ENCODE results near the gene MAP4K2. TPM values are rescaled to one million over a fixed set of nuclear protein-coding genes. Genes with fewer than 3 reads are reported as not detected.
"Not testable (repeated sequence)": the region's sequence is repeated elsewhere in the genome, so short reads cannot be mapped to it uniquely, and the experiment has no call there.

Gene MAP4K2
- total and polyA plus RNA-seq, 9 donors, result 7.4 to 15.5 (median 12.3) TPM

DNA sequence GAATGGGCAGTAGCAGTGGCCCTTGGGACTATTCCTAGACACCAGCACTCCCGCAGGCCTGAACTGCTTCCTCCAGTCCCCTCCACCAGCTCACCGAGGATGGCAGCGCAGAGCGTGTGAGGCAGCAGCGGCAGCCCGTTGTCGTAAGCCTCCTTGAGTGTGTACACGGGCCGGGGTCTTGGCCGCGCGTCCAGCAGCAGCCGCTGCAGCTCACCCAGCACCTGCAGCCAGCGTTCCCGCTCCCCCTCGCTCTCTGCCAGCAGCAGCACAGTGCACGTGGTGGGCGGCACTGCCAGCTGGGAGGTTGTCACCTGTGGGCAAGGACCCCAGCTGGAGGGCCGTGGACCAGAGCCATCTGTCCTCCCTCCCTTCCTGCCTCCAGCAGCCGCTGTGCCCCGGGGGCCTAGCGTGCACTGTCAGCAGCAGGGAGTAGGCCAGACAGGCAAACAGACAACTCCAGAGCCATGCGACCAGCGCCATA lies 28.4 kb upstream of the MAP4K2 start:
- DNase-seq, result no peak
- WGBS (ENCODE audit: insufficient coverage), result 74% methylated on average over 22 of the region's 24 CpGs
- Histone ChIP-seq H3K4me3 (ENCODE audit: low read length) (no peak overlapping the region), H3K9me3 (replicated peaks; ENCODE audit: control insufficient read depth, low read depth, low read length) (no peaks in the 10 kb centered on the region), H3K4me1 (ENCODE audit: control insufficient read depth, insufficient read depth, low read length) (peaks cover 5% of the 10 kb centered on the region), H3K27me3 (ENCODE audit: control insufficient read depth, insufficient read depth, low read length) (no peaks in the 10 kb centered on the region), H3K27ac (ENCODE audit: low read length) (no peak overlapping the region), H3K36me3 (ENCODE audit: control insufficient read depth, insufficient read depth, low read length) (no peaks in the 10 kb centered on the region)

DNA sequence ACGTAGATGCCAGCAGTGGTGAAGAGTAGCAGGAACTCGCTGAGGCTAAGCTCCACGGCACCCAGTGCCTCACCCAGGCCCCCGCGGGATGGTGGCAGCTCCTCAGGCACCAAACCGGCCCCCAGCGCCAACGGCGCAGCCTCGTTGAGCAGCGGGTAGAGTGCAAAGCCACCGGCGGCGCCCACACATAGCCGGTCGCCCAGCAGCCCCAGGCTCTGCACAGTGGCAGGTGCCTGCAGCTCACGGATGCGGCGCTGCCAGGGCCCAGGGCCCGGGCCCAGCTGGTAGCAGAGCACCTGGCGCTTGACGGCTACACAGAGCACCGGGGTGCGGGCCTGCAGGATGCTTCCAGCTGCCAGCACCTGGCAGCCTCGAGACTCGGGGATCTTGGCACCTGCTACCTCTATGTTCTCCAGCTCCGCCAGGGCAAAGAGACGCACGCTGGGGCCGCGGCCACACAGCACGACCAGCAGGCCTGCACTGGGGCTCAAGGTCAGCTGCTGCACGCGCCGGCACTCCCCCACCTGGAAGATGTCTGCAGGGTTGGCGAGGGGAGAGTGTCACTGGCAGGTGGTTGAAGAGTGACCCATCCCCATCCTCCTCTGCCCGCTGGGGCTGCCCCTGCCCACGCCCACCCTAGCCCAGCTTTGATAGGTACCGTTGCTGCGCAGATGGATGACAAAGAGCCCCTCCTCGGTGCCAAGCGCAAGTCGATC lies 26.7 kb upstream of the MAP4K2 start:
- H3K36me3 ChIP-seq (ENCODE audit: control insufficient read depth, insufficient read depth, low read length), result no peaks in the 10 kb centered on the region
- H3K4me1 ChIP-seq (ENCODE audit: control insufficient read depth, insufficient read depth, low read length), result peaks cover 5% of the 10 kb centered on the region
- no peaks in the 10 kb centered on the region for H3K27me3 ChIP-seq (ENCODE audit: control insufficient read depth, insufficient read depth, low read length)
- no peak for DNase-seq
- no peaks in the 10 kb centered on the region for H3K9me3 ChIP-seq (replicated peaks; ENCODE audit: control insufficient read depth, low read depth, low read length)
- no peak overlapping the region for H3K4me3 ChIP-seq (ENCODE audit: low read length)
- H3K27ac ChIP-seq (ENCODE audit: low read length), result no peak overlapping the region
- WGBS (ENCODE audit: insufficient coverage), result 85% methylated on average over 36 of the region's 43 CpGs

DNA sequence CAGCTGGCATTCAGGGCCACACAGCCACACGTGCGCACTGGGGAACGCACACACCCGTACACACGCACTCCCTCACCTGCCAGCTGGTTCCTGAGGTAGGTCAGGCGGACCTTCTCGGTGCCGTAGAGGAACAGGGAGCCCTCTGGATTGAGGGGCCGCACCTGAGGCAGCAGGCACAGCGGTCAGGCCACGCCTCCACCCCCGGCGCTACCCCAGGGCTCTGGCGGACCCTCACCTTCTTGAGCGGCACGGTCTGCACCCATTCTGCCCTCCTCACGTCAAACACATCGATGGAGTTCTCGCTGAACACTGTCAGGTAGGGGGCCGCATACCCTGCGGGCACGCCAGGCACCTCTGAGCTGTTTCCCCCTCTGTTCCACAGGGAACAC lies 24.4 kb upstream of the MAP4K2 start:
- Histone ChIP-seq H3K27ac (ENCODE audit: low read length) (no peak overlapping the region), H3K9me3 (replicated peaks; ENCODE audit: control insufficient read depth, low read depth, low read length) (no peaks in the 10 kb centered on the region), H3K4me1 (ENCODE audit: control insufficient read depth, insufficient read depth, low read length) (peaks cover 5% of the 10 kb centered on the region), H3K36me3 (ENCODE audit: control insufficient read depth, insufficient read depth, low read length) (no peaks in the 10 kb centered on the region), H3K4me3 (ENCODE audit: low read length) (no peak overlapping the region), H3K27me3 (ENCODE audit: control insufficient read depth, insufficient read depth, low read length) (no peaks in the 10 kb centered on the region)
- no peak for DNase-seq
- 86% methylated on average over 17 of the region's 22 CpGs for WGBS (ENCODE audit: insufficient coverage)

DNA sequence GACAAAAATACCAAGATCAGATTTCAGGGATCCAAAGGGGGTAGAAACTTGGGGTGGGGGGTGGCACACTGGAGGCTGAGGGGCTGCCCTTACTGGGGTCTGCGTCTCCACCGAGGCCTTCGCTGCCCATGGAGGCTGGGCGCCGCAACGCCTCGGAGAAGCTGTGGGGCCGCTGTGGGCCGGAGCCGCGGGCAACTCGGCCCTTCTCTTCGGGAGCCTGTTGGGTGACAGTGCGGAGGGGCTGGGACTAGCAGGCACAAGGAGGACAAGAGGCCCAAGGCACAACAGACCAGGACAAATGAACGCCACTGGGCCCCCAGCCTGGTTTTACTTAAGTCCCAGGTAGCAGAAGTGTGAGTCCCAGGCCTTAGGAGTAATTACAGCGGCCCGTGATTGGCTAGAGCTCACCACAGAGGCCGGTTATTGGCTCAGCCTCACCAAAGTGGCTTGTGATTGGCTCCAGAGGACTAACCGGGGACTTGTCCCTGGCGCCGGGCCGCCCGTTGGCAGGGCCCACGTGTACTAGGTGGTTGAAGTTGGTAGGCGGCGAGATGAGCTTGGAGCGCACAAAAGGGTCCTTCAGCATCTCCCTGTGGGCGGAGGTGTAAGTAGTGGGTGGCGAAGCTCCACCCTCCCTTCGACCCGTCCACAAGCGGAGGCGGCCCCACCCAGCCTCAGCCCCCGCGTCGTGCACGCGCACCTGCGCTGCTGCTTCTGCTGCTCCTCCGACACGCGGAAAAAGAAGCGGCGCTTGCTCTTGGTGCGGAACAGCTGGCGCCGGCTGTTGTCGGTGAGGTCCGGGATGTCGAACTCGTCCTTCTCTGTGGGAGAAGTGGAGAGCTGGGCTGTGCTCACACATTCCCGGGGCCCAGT lies 23.8 kb upstream of the MAP4K2 start:
- no peaks in the 10 kb centered on the region for H3K9me3 ChIP-seq (replicated peaks; ENCODE audit: control insufficient read depth, low read depth, low read length)
- 80% methylated on average over 46 of the region's 52 CpGs for WGBS (ENCODE audit: insufficient coverage)
- no peaks in the 10 kb centered on the region for H3K36me3 ChIP-seq (ENCODE audit: control insufficient read depth, insufficient read depth, low read length)
- DNase-seq, result no peak
- no peak overlapping the region for H3K27ac ChIP-seq (ENCODE audit: low read length)
- peaks cover 5% of the 10 kb centered on the region for H3K4me1 ChIP-seq (ENCODE audit: control insufficient read depth, insufficient read depth, low read length)
- no peaks in the 10 kb centered on the region for H3K27me3 ChIP-seq (ENCODE audit: control insufficient read depth, insufficient read depth, low read length)
- no peak overlapping the region for H3K4me3 ChIP-seq (ENCODE audit: low read length)

DNA sequence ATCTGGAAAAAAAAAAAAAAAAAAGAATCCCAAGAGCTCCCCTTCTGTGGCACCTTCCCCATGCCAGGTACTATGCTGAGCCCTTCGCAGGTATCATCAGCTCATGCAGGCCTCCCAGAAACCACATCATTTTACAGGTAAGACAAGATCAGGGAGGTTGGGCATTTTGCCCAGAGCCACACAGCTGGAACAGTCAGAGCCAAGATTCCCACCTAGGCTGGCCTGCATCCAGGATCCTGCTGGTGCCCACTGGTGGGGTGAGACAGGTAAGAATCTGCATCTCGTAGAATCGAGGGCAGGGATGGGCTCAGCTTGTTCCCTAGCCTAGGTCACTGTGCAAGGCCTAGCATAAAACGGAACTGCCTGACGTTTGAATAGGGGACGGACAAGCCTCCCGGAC lies 23.0 kb upstream of the MAP4K2 start:
- no peaks in the 10 kb centered on the region for H3K9me3 ChIP-seq (replicated peaks; ENCODE audit: control insufficient read depth, low read depth, low read length)
- H3K4me1 ChIP-seq (ENCODE audit: control insufficient read depth, insufficient read depth, low read length), result peaks cover 5% of the 10 kb centered on the region
- H3K36me3 ChIP-seq (ENCODE audit: control insufficient read depth, insufficient read depth, low read length), result no peaks in the 10 kb centered on the region
- no peaks in the 10 kb centered on the region for H3K27me3 ChIP-seq (ENCODE audit: control insufficient read depth, insufficient read depth, low read length)
- no peak overlapping the region for H3K27ac ChIP-seq (ENCODE audit: low read length)
- no peak for DNase-seq
- WGBS (ENCODE audit: insufficient coverage), result 79% methylated on average over 6 of the region's 7 CpGs
- no peak overlapping the region for H3K4me3 ChIP-seq (ENCODE audit: low read length)

DNA sequence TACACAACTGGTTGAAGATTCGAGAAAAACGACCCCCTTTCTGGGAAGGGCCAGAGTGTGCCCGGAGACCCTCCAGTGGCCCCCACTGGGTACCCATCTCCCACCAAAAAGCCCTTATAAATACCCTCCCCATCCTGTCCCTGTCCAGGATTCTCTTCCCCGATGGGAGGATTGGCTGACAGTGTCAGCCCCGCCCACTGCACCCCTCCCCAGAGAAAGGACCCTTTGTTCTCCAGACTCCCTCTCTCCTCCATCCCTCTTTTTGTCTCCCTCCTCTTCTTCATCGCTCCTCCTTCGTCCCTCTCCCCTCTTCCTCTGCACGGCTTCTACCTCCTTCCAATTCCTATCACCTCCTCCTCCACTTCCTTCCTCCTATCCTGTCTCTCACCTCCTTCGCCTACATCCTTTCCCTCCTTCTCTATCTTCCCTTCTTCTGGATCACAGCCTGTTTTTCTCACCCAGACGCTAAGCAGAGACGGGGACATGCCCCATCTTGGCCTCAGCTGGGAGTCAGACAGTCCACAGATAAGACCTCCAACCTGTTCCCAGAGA lies 20.6 kb upstream of the MAP4K2 start:
- Histone ChIP-seq H3K4me1 (ENCODE audit: control insufficient read depth, insufficient read depth, low read length) (peaks cover 5% of the 10 kb centered on the region), H3K9me3 (replicated peaks; ENCODE audit: control insufficient read depth, low read depth, low read length) (no peaks in the 10 kb centered on the region), H3K4me3 (ENCODE audit: low read length) (no peak overlapping the region), H3K27ac (ENCODE audit: low read length) (no peak overlapping the region), H3K36me3 (ENCODE audit: control insufficient read depth, insufficient read depth, low read length) (no peaks in the 10 kb centered on the region), H3K27me3 (ENCODE audit: control insufficient read depth, insufficient read depth, low read length) (no peaks in the 10 kb centered on the region)
- WGBS (ENCODE audit: insufficient coverage), result 43% methylated on average over 8 of the region's 11 CpGs
- no peak for DNase-seq

DNA sequence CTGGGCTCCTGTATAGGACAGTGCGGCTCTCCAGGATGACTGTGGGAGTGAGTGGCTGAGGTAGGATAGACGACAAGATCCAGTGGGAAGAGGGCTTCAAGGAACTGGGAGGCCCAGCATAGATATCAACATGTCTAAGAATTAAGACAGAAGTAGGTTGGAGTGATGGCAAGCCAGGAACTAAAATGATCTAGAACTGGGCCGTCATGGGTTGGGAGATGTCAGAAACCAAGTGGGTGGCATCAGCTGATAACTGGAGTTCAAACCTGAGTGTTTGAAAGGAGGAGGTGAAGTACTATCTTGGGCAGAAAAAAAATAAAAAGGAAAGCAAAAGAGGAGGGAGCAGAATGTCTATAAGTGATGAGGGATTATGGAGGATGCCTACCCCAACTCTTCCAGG lies 14.5 kb upstream of the MAP4K2 start:
- WGBS (ENCODE audit: insufficient coverage), result 81% methylated on average over 3 of the region's 3 CpGs
- Histone ChIP-seq H3K36me3 (ENCODE audit: control insufficient read depth, insufficient read depth, low read length) (no peaks in the 10 kb centered on the region), H3K4me1 (ENCODE audit: control insufficient read depth, insufficient read depth, low read length) (no peaks in the 10 kb centered on the region), H3K27me3 (ENCODE audit: control insufficient read depth, insufficient read depth, low read length) (no peaks in the 10 kb centered on the region), H3K4me3 (ENCODE audit: low read length) (no peak overlapping the region), H3K27ac (ENCODE audit: low read length) (no peak overlapping the region), H3K9me3 (replicated peaks; ENCODE audit: control insufficient read depth, low read depth, low read length) (no peaks in the 10 kb centered on the region)
- no peak for DNase-seq

DNA sequence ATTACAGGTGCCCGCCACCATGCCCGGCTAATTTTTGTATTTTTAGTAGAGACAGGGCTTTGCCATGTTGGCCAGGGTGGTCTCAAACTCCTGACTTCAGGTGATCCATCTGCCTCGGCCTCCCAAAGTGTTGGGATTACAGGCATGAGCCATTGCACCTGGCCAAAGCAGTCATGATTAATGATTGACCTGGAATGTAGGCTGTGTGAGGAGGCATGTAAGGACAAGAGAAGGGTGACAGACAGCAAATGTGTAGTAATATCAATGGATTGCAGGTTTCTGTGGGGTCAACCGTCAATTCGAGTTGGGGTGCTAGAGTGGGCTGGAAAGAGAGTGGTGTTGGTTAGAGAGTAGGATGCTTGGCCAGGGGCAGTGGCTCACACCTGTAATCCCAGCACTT lies 12.4 kb upstream of the MAP4K2 start:
- WGBS (ENCODE audit: insufficient coverage), result 91% methylated on average over 5 of the region's 5 CpGs

DNA sequence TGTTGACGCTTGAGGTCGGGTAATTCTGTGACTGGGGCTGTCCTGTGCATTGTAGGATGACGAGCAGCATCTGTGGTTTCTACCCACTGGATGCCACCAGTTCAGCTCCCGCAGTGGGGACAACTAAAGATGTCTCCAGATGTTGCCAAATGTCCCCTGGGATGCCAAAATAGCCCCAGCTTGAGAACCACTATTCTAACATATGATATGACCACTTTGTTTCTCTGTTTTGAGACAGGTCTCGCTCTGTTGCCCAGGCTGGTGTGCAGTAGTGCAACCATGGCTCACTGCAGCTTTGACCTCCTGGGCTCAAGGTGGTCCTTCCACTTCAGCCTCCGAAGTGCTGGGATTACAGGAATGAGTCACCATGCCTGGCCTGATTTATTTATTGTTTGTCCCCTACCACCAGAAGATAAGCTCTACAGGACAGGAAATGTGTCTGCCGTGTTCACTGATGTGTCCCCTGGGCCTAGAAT lies 11.7 kb upstream of the MAP4K2 start:
- Histone ChIP-seq H3K4me1 (ENCODE audit: control insufficient read depth, insufficient read depth, low read length) (peaks cover under 1% of the 10 kb centered on the region), H3K9me3 (replicated peaks; ENCODE audit: control insufficient read depth, low read depth, low read length) (no peaks in the 10 kb centered on the region), H3K36me3 (ENCODE audit: control insufficient read depth, insufficient read depth, low read length) (no peaks in the 10 kb centered on the region), H3K27me3 (ENCODE audit: control insufficient read depth, insufficient read depth, low read length) (no peaks in the 10 kb centered on the region), H3K4me3 (ENCODE audit: low read length) (no peak overlapping the region), H3K27ac (ENCODE audit: low read length) (no peak overlapping the region)
- DNase-seq, result no peak
- WGBS (ENCODE audit: insufficient coverage), result 37% methylated on average over 5 of the region's 7 CpGs

More for the DNA sequence above, 12.4 kb upstream of the MAP4K2 start:
- H3K9me3 ChIP-seq (replicated peaks; ENCODE audit: control insufficient read depth, low read depth, low read length); H3K27me3 ChIP-seq (ENCODE audit: control insufficient read depth, insufficient read depth, low read length); H3K36me3 ChIP-seq (ENCODE audit: control insufficient read depth, insufficient read depth, low read length); H3K4me1 ChIP-seq (ENCODE audit: control insufficient read depth, insufficient read depth, low read length); H3K27ac ChIP-seq (ENCODE audit: low read length); H3K4me3 ChIP-seq (ENCODE audit: low read length); DNase-seq: not testable (repeated sequence)

DNA sequence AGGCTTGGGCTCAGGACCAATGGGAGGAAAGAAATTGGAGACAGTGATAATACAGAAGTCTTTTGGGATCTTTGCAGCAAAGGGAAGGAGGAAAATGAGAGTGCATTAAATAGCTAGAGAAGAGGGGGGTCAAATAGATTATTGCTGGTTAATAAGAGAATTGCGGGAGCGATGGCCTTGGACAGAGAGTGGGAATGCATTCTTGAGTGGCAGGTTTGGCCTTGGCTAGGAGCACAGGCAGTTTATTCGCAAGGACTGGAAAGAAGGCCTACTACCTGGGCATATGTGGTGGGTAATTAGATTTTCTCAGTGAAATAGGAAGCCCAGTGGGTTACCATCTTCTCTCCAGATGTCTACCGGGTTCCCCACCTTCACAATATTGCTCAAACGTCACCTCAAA lies 10.8 kb upstream of the MAP4K2 start:
- DNase-seq, result no peak
- H3K9me3 ChIP-seq (replicated peaks; ENCODE audit: control insufficient read depth, low read depth, low read length), result no peaks in the 10 kb centered on the region
- no peak overlapping the region for H3K27ac ChIP-seq (ENCODE audit: low read length)
- no peaks in the 10 kb centered on the region for H3K27me3 ChIP-seq (ENCODE audit: control insufficient read depth, insufficient read depth, low read length)
- WGBS (ENCODE audit: insufficient coverage), result 77% methylated on average over 4 of the region's 5 CpGs
- H3K4me1 ChIP-seq (ENCODE audit: control insufficient read depth, insufficient read depth, low read length), result peaks cover 9% of the 10 kb centered on the region
- no peaks in the 10 kb centered on the region for H3K36me3 ChIP-seq (ENCODE audit: control insufficient read depth, insufficient read depth, low read length)
- no peak overlapping the region for H3K4me3 ChIP-seq (ENCODE audit: low read length)

All from muscle of leg (tissue), 11 donors.